HG03521 (cell line): ENCODE results near the gene ASCL5.

Experiments
- ATAC-seq: cut with Tn5 transposase; IDR thresholded peaks from one replicate; pipeline ENCODE4 v1.9.1; 2021; ENCODE audit warnings: mild to moderate bottlenecking, moderate library complexity; ENCODE audit not compliant: unreplicated experiment

The ASCL5 gene

GRCh38 chr1:201088901-201089525 is 38.0 kb downstream of the ASCL5 start:
- ATAC-seq, result no peak

GRCh38 chr1:201088395-201088794 is 38.6 kb downstream of the ASCL5 start:
- ATAC-seq, result no peak

GRCh38 chr1:201085902-201086735 is 40.9 kb downstream of the ASCL5 start:
- no peak for ATAC-seq

- no peak for ATAC-seq
These were observed 42.7 kb downstream of the ASCL5 start for GRCh38 chr1:201084295-201084694.

- no peak for ATAC-seq
These were observed 43.2 kb downstream of the ASCL5 start for GRCh38 chr1:201083741-201084140.

GRCh38 chr1:201080135-201080534 is 46.8 kb downstream of the ASCL5 start:
- no peak for ATAC-seq

- ATAC-seq, result no peak
These were observed 49.2 kb downstream of the ASCL5 start for GRCh38 chr1:201077736-201078135.

GRCh38 chr1:201077116-201077515 is 49.9 kb downstream of the ASCL5 start:
- ATAC-seq, result no peak

GRCh38 chr1:201076092-201076491 is 50.9 kb downstream of the ASCL5 start:
- ATAC-seq, result no peak

GRCh38 chr1:201074018-201074417 is 53.0 kb downstream of the ASCL5 start:
- no peak for ATAC-seq

GRCh38 chr1:201072922-201073321 is 54.1 kb downstream of the ASCL5 start:
- ATAC-seq, result no peak

- no peak for ATAC-seq
These were observed 54.8 kb downstream of the ASCL5 start for GRCh38 chr1:201072149-201072548.

- no peak for ATAC-seq
These were observed 57.3 kb downstream of the ASCL5 start for GRCh38 chr1:201069636-201070035.

- no peak for ATAC-seq
These were observed 58.0 kb downstream of the ASCL5 start for GRCh38 chr1:201068976-201069375.

GRCh38 chr1:201066986-201067385 is 60.0 kb downstream of the ASCL5 start:
- no peak for ATAC-seq

- ATAC-seq, result no peak
These were observed 61.3 kb downstream of the ASCL5 start for GRCh38 chr1:201065686-201066085.

GRCh38 chr1:201064806-201065205 is 62.2 kb downstream of the ASCL5 start:
- no peak for ATAC-seq
